Thyroid gland (tissue), 4 donors: ENCODE data around the gene MAP7. TPM values are rescaled to one million over a fixed set of nuclear protein-coding genes. Genes with fewer than 3 reads are reported as not detected.

Source experiments
- DNase-seq, 2 donors: peaks; one replicate each; pipeline ENCODE4 v3.0.0-alpha.2; 2019
- H3K27ac ChIP-seq, 3 donors: fragments of 200-600 bp; sonication (generic); 1 replicate in 2 of 3; 2 replicates in 1 of 3; pipeline ENCODE4 v1.5.1; 2016 to 2019; ENCODE audit warnings: mild to moderate bottlenecking in 1 of 3, moderate library complexity in 1 of 3
- H3K27me3 ChIP-seq: fragments of 200-600 bp; sonication (generic); one replicate; pipeline ENCODE4 v1.5.1; 2019
- H3K36me3 ChIP-seq, 2 donors: fragments of 200-600 bp; sonication (generic); one replicate each; pipeline ENCODE4 v1.5.1; 2016 to 2019
- H3K4me1 ChIP-seq, 2 donors: fragments of 200-600 bp; sonication (generic); one replicate each; pipeline ENCODE4 v1.5.1; 2017 to 2019
- H3K4me3 ChIP-seq, 3 donors: fragments of 200-600 bp; sonication (generic); replicated peaks in 1 of 3; 1 replicate in 2 of 3; 2 replicates in 1 of 3; pipeline ENCODE4 v1.5.1; 2016; ENCODE audit warnings: mild to moderate bottlenecking in 1 of 3
- H3K9me3 ChIP-seq: fragments of 200-600 bp; sonication (generic); one replicate; pipeline ENCODE4 v1.5.1; 2017
- CTCF ChIP-seq, 6 experiments: fragments of 200-600 bp in 3 of 6; fragments of 450-650 bp in 3 of 6; sonication (generic) in 3 of 6; IDR thresholded peaks; one replicate each; pipeline ENCODE4 v1.5.1; 2016 to 2019; ENCODE audit warnings: antibody characterized with exemption in 6 of 6, mild to moderate bottlenecking in 2 of 6, inconsistent platforms in 1 of 6, moderate library complexity in 1 of 6
- POLR2A ChIP-seq, 2 donors: fragments of 450-650 bp; IDR thresholded peaks; one replicate each; pipeline ENCODE4 v1.6.1; 2017; ENCODE audit warnings: antibody characterized with exemption in 2 of 2, mild to moderate bottlenecking in 2 of 2, moderate library complexity in 1 of 2
- WGBS, 2 donors: methylation state at CpG; one replicate each; pipeline ENCODE4 v1.1.5; 2017; 5-methylcytosine and 5-hydroxymethylcytosine counted together
- intact Hi-C: fragments of 100-400 bp; cut with DNase I; formaldehyde crosslinking; loops from one replicate; pipeline ENCODE4 v1.15.1; 2023
- total RNA-seq, 4 donors: library from RNA; depleted of rRNA; stranded (reverse); fragments of >200 nt; gene quantifications; one replicate each; pipeline ENCODE4 v1.2.3, GENCODE V29; 2016

Gene MAP7
- total RNA-seq, 4 donors from 2014 or later: 24.5 to 46.0 (median 36.0) TPM

- no peak for TF ChIP-seq POLR2A (IDR thresholded peaks at IDR 0.05)
- no peak for TF ChIP-seq CTCF (IDR thresholded peaks at IDR 0.05)
- Histone ChIP-seq H3K27me3 (no peaks in the 10 kb centered on the region), H3K27ac (no peak overlapping the region), H3K9me3 (no peaks in the 10 kb centered on the region), H3K4me1 (peaks cover 5 to 9% of the 10 kb centered on the region in 2 donors), H3K4me3 (no peak overlapping the region), H3K36me3 (no peaks in the 10 kb centered on the region)
- WGBS, 2 donors: 89 to 92% methylated on average over 2 of the region's 2 CpGs
- no peak for DNase-seq
- intact Hi-C loops: no loop called here
Observed at GRCh38 chr6:136469154-136469553, 81.1 kb downstream of the MAP7 start.

- DNase-seq: no peak
- Histone ChIP-seq H3K4me1 (peaks cover 7 to 13% of the 10 kb centered on the region in 2 donors), H3K27ac (no peak overlapping the region), H3K36me3 (no peaks in the 10 kb centered on the region), H3K4me3 (no peak overlapping the region), H3K9me3 (no peaks in the 10 kb centered on the region), H3K27me3 (no peaks in the 10 kb centered on the region)
- TF ChIP-seq POLR2A (IDR thresholded peaks at IDR 0.05): no peak
- no peak for TF ChIP-seq CTCF (IDR thresholded peaks at IDR 0.05)
- intact Hi-C loops: no loop called here
- 91 to 94% methylated on average over 3 of the region's 3 CpGs for WGBS, 2 donors
Observed at GRCh38 chr6:136468711-136469110, 81.5 kb downstream of the MAP7 start.

GRCh38 chr6:136467186-136467585 is 83.0 kb downstream of the MAP7 start:
- Histone ChIP-seq H3K4me1 (peaks cover 13 to 14% of the 10 kb centered on the region in 2 donors), H3K27ac (peak overlapping the region in 2 of 3 donors; percentile 14 to 17), H3K9me3 (no peaks in the 10 kb centered on the region), H3K27me3 (no peaks in the 10 kb centered on the region), H3K4me3 (no peak overlapping the region), H3K36me3 (no peaks in the 10 kb centered on the region)
- WGBS, 2 donors: 64 to 70% methylated on average over 1 of the region's 1 CpG
- TF ChIP-seq CTCF (IDR thresholded peaks at IDR 0.05): no peak
- no peak for TF ChIP-seq POLR2A (IDR thresholded peaks at IDR 0.05)
- intact Hi-C loops: no loop called here
- DNase-seq: no peak

- Histone ChIP-seq H3K4me1 (peaks cover 13 to 14% of the 10 kb centered on the region in 2 donors), H3K9me3 (no peaks in the 10 kb centered on the region), H3K4me3 (no peak overlapping the region), H3K27ac (peak overlapping the region; percentile 14 to 43 (median 17)), H3K36me3 (no peaks in the 10 kb centered on the region), H3K27me3 (no peaks in the 10 kb centered on the region)
- peak in 1 of 2 donors; percentile 12 for DNase-seq
- intact Hi-C loops: no loop called here
- TF ChIP-seq CTCF (IDR thresholded peaks at IDR 0.05) (no peak), POLR2A (IDR thresholded peaks at IDR 0.05) (no peak)
- 5 to 20% methylated on average over 4 of the region's 4 CpGs for WGBS, 2 donors
Observed at GRCh38 chr6:136466777-136467176, 83.4 kb downstream of the MAP7 start.

- Histone ChIP-seq H3K4me3 (no peak overlapping the region), H3K27ac (no peak overlapping the region), H3K36me3 (no peaks in the 10 kb centered on the region), H3K4me1 (peaks cover 13 to 14% of the 10 kb centered on the region in 2 donors), H3K27me3 (no peaks in the 10 kb centered on the region), H3K9me3 (no peaks in the 10 kb centered on the region)
- intact Hi-C loops: no loop called here
- no peak for DNase-seq
- TF ChIP-seq CTCF (IDR thresholded peaks at IDR 0.05) (no peak), POLR2A (IDR thresholded peaks at IDR 0.05) (no peak)
- 92 to 93% methylated on average over 2 of the region's 2 CpGs for WGBS, 2 donors
Observed at GRCh38 chr6:136465766-136466303, 84.4 kb downstream of the MAP7 start.
